ENCODE data around the gene CALB2. TPM values are rescaled to one million over a fixed set of nuclear protein-coding genes. Genes with fewer than 3 reads are reported as not detected.

Gene CALB2, protein sequence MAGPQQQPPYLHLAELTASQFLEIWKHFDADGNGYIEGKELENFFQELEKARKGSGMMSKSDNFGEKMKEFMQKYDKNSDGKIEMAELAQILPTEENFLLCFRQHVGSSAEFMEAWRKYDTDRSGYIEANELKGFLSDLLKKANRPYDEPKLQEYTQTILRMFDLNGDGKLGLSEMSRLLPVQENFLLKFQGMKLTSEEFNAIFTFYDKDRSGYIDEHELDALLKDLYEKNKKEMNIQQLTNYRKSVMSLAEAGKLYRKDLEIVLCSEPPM
- total RNA-seq (2014; rRNA removed; shearing (Covaris generic)): 27.5 and 37.9 TPM in 2 replicates

DNA sequence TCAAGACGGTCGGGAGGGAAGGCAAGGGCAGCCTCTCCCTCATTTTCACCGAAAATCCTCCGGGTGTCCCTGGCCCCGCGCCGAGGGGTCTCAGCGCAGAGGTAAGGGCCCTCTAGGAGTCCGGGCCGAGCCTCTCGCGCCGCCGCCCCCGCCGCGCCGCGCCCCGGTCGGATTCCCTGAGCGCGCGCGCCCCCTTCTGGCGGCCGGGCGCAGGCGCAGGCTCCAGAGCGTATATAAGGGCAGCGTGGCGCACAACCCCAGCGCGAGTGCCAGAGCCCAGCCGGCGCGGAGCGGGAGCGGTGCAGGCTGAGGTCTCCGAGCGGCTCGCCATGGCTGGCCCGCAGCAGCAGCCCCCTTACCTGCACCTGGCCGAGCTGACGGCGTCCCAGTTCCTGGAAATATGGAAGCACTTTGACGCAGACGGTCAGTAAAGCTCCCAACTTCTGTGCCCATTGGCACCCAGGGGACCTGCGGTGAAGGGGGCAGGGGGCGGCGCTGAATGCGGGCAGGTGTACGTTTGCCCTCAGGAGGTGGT, at the start of gene CALB2:
TSS of gene CALB2 (plus strand) at position 260 of the 535 bp plus-strand sequence. CDS start at position 330, 70 bp downstream.

Other genes with a start within 250 kb of the CALB2 start
- gene HYDIN, start 128.0 kb upstream of the CALB2 start, total RNA-seq (2014; rRNA removed; shearing (Covaris generic)): 0.11 and 0.34 TPM in 2 replicates
- 14.9 and 15.2 TPM in 2 replicates for gene CMTR2, start 69.3 kb upstream of the CALB2 start, total RNA-seq (2014; rRNA removed; shearing (Covaris generic))
- gene TLE7, start 83.3 kb downstream of the CALB2 start, total RNA-seq (2014; rRNA removed; shearing (Covaris generic)): not detected in 2 replicates
- 9.1 and 9.2 TPM in 2 replicates for gene ZNF23, start 103.5 kb downstream of the CALB2 start, total RNA-seq (2014; rRNA removed; shearing (Covaris generic))
- gene ZNF19, start 130.6 kb downstream of the CALB2 start, total RNA-seq (2014; rRNA removed; shearing (Covaris generic)): 2.1 and 4.6 TPM in 2 replicates
- not detected in 2 replicates for gene CHST4, start 167.7 kb downstream of the CALB2 start, total RNA-seq (2014; rRNA removed; shearing (Covaris generic))
- not detected in 2 replicates for gene TAT, start 218.4 kb downstream of the CALB2 start, total RNA-seq (2014; rRNA removed; shearing (Covaris generic))

All from A375 (cell line).